GM12865 (cell line): ENCODE results near the gene TBC1D2B.

Experiments
- DNase-seq: peaks from one replicate; pipeline ENCODE4 v3.0.0; 2010; ENCODE audit warnings: low read depth
- H3K4me3 ChIP-seq: 2 replicates; pipeline ENCODE4 v1.5.1; 2011; ENCODE audit warnings: mild to moderate bottlenecking, low read depth, low read length, control low read depth
- CTCF ChIP-seq: IDR thresholded peaks from 2 replicates; pipeline ENCODE4 v1.5.1; 2011; ENCODE audit warnings: low read length, control low read depth, low read depth, inconsistent platforms; ENCODE audit not compliant: insufficient read depth; ENCODE audit errors: missing control alignments

Gene TBC1D2B

GRCh38 chr15:78050441-78050809 lies 27.1 kb downstream of the TBC1D2B start:
- no peak for DNase-seq
- no peak overlapping the region for H3K4me3 ChIP-seq
- TF ChIP-seq CTCF: no peak

GRCh38 chr15:78049691-78050440 lies 27.6 kb downstream of the TBC1D2B start:
- TF ChIP-seq CTCF: no peak
- no peak overlapping the region for H3K4me3 ChIP-seq
- DNase-seq: peak; percentile 71

- no peak overlapping the region for H3K4me3 ChIP-seq
- no peak for TF ChIP-seq CTCF
Observed at GRCh38 chr15:78048628-78048920, 28.9 kb downstream of the TBC1D2B start.

GRCh38 chr15:78047761-78048627 lies 29.5 kb downstream of the TBC1D2B start:
- TF ChIP-seq CTCF: no peak
- H3K4me3 ChIP-seq: no peak overlapping the region
- DNase-seq: no peak

More at GRCh38 chr15:78048628-78048920, 28.9 kb downstream of the TBC1D2B start:
- no peak for DNase-seq

GRCh38 chr15:78046796-78047341 lies 30.6 kb downstream of the TBC1D2B start:
- no peak for TF ChIP-seq CTCF
- DNase-seq: peak; percentile 68
- no peak overlapping the region for H3K4me3 ChIP-seq

- no peak for DNase-seq
- TF ChIP-seq CTCF: no peak
- no peak overlapping the region for H3K4me3 ChIP-seq
Observed at GRCh38 chr15:78045189-78045588, 32.3 kb downstream of the TBC1D2B start.
